Astrocyte (in vitro differentiated cells and primary cell): ENCODE results near the gene CD80. TPM values are rescaled to one million over a fixed set of nuclear protein-coding genes. Genes with fewer than 3 reads are reported as not detected.

Experiments used
- DNase-seq: peaks from one replicate; pipeline ENCODE4 v3.0.0-alpha.2; 2010; ENCODE audit warnings: low read depth
- FAIRE-seq: peaks from 2 replicates; lab custom pipeline; 2011; peaks lifted over from hg19 to GRCh38; lab: Jason Lieb, UNC
- H2AFZ ChIP-seq: 2 replicates; pipeline ENCODE4 v1.6.0; 2012; ENCODE audit warnings: low read depth, low read length, inconsistent platforms
- H3K27ac ChIP-seq: 2 replicates; pipeline ENCODE4 v1.5.1; 2011; ENCODE audit warnings: low read depth, low read length, inconsistent platforms
- H3K27me3 ChIP-seq: 2 replicates; pipeline ENCODE4 v1.6.0; 2011; ENCODE audit warnings: low read length, inconsistent platforms; ENCODE audit not compliant: insufficient read depth
- H3K36me3 ChIP-seq: 2 replicates; pipeline ENCODE4 v1.5.1; 2011; ENCODE audit warnings: low read length, inconsistent platforms; ENCODE audit not compliant: insufficient read depth
- H3K4me1 ChIP-seq: 2 replicates; pipeline ENCODE4 v1.5.1; 2011; ENCODE audit warnings: low read length, inconsistent platforms; ENCODE audit not compliant: insufficient read depth
- H3K4me2 ChIP-seq: 2 replicates; pipeline ENCODE4 v1.6.0; 2012; ENCODE audit warnings: low read length, inconsistent platforms
- H3K4me3 ChIP-seq: 2 replicates; pipeline ENCODE4 v1.5.1; 2011; ENCODE audit warnings: low read depth, mild to moderate bottlenecking, low read length, inconsistent platforms; ENCODE audit not compliant: insufficient read depth
- H3K79me2 ChIP-seq: 2 replicates; pipeline ENCODE4 v1.6.0; 2012; ENCODE audit warnings: mild to moderate bottlenecking, low read length, inconsistent platforms; ENCODE audit not compliant: insufficient read depth
- H3K9ac ChIP-seq: 2 replicates; pipeline ENCODE4 v1.6.0; 2012; ENCODE audit warnings: mild to moderate bottlenecking, low read length, inconsistent platforms
- H3K9me3 ChIP-seq: 2 replicates; pipeline ENCODE4 v1.5.1; 2012; ENCODE audit warnings: low read depth, mild to moderate bottlenecking, low read length, inconsistent platforms; ENCODE audit not compliant: insufficient read depth
- H4K20me1 ChIP-seq: 2 replicates; pipeline ENCODE4 v1.6.0; 2012; ENCODE audit warnings: low read length, inconsistent platforms; ENCODE audit not compliant: insufficient read depth
- H3K27ac Mint-ChIP-seq: one replicate; pipeline ENCODE4 v1.8.0; 2021; ENCODE audit warnings: mild to moderate bottlenecking, mixed read lengths; ENCODE audit not compliant: unreplicated experiment
- H3K27me3 Mint-ChIP-seq: one replicate; pipeline ENCODE4 v1.8.0; 2021; ENCODE audit warnings: low read depth, mixed read lengths; ENCODE audit not compliant: unreplicated experiment
- H3K36me3 Mint-ChIP-seq: one replicate; pipeline ENCODE4 v1.8.0; 2021; ENCODE audit warnings: low read depth, mixed read lengths; ENCODE audit not compliant: unreplicated experiment
- H3K4me1 Mint-ChIP-seq: one replicate; pipeline ENCODE4 v1.8.0; 2021; ENCODE audit warnings: low read depth, mixed read lengths; ENCODE audit not compliant: unreplicated experiment
- H3K4me3 Mint-ChIP-seq: one replicate; pipeline ENCODE4 v1.8.0; 2021; ENCODE audit warnings: mild to moderate bottlenecking, moderate library complexity, mixed read lengths; ENCODE audit not compliant: unreplicated experiment
- H3K9me3 Mint-ChIP-seq: one replicate; pipeline ENCODE4 v1.8.0; 2021; ENCODE audit warnings: mild to moderate bottlenecking, mixed read lengths; ENCODE audit not compliant: unreplicated experiment
- CTCF ChIP-seq: IDR thresholded peaks from 2 replicates; pipeline ENCODE4 v1.5.1; 2011; ENCODE audit warnings: low read depth, mild to moderate bottlenecking, inconsistent platforms, low read length, moderate library complexity; ENCODE audit not compliant: insufficient read depth
- EZH2 ChIP-seq: IDR thresholded peaks from 2 replicates; pipeline ENCODE4 v1.6.1; 2012; ENCODE audit warnings: mild to moderate bottlenecking, low read length, inconsistent platforms; ENCODE audit not compliant: insufficient read depth
- total RNA-seq: library from RNA; stranded (reverse); gene quantifications from 2 replicates; pipeline ENCODE4 v1.2.1, GENCODE V29; 2021

The CD80 gene
- total RNA-seq, 1 donor from 2014 or later: not detected

DNA sequence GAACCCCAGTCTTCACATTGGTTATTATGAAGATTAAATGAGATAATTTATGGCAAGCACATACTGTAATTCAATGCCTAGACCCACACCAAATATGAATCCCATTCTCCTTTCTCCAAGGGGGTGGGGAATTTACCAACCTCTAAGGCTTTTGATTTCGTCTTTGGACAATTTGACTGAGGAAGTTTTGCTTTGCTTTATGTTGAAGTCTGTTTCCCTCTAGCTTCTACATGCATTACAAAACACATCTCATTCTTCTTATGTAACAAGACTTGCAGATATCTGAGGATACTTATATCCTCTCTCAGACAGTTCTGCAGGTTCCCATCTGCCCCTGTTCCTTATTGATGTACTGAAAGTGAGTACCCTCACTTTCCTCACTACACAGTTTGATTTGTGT lies 12.2 kb downstream of the CD80 start:
- peaks cover 8% of the 10 kb centered on the region for H3K27me3 Mint-ChIP-seq
- Histone ChIP-seq H3K27ac (no peak overlapping the region), H2AFZ (no peak overlapping the region), H3K4me1 (no peaks in the 10 kb centered on the region), H3K27me3 (no peaks in the 10 kb centered on the region), H3K4me2 (no peak overlapping the region), H4K20me1 (no peaks in the 10 kb centered on the region), H3K79me2 (no peaks in the 10 kb centered on the region), H3K36me3 (no peaks in the 10 kb centered on the region), H3K9me3 (no peaks in the 10 kb centered on the region), H3K4me3 (no peak overlapping the region), H3K9ac (no peak overlapping the region)
- H3K9me3 Mint-ChIP-seq: peaks cover 7% of the 10 kb centered on the region
- no peak overlapping the region for H3K4me3 Mint-ChIP-seq
- no peaks in the 10 kb centered on the region for H3K36me3 Mint-ChIP-seq
- no peak for DNase-seq
- TF ChIP-seq CTCF (no peak), EZH2 (no peak)
- FAIRE-seq: no peak
- H3K4me1 Mint-ChIP-seq: no peaks in the 10 kb centered on the region
- no peak overlapping the region for H3K27ac Mint-ChIP-seq

DNA sequence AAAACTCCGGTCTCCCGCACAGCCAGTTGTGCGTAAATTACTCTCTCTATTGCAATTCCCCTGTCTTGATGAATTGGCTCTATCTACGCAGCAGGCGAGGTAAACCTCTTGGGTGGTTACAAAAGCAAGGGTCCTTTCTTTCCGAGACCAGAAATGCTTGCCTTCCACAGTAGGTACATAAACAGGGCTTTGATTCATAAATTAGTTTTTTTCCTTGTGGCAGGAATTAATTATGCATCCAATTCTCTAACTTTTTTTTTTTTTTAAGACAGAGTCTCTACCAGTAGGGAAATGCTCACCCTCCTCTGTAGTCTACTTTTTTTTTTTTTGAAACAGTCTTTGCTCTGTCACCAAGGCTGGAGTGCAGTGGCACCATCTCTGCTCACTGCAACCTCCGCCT lies 16.3 kb downstream of the CD80 start:
- H3K4me1 ChIP-seq: no peaks in the 10 kb centered on the region
- no peaks in the 10 kb centered on the region for H3K36me3 ChIP-seq
- no peak overlapping the region for H3K27ac Mint-ChIP-seq
- H3K4me2 ChIP-seq: no peak overlapping the region
- FAIRE-seq: no peak
- no peak for TF ChIP-seq EZH2
- no peak for TF ChIP-seq CTCF
- H3K27me3 Mint-ChIP-seq: peaks cover 5% of the 10 kb centered on the region
- peaks cover 3% of the 10 kb centered on the region for H3K9me3 Mint-ChIP-seq
- no peak overlapping the region for H2AFZ ChIP-seq
- DNase-seq: no peak
- no peak overlapping the region for H3K4me3 Mint-ChIP-seq
- H3K9me3 ChIP-seq: no peaks in the 10 kb centered on the region
- no peaks in the 10 kb centered on the region for H3K4me1 Mint-ChIP-seq
- no peak overlapping the region for H3K9ac ChIP-seq
- no peaks in the 10 kb centered on the region for H3K36me3 Mint-ChIP-seq
- no peaks in the 10 kb centered on the region for H4K20me1 ChIP-seq
- H3K4me3 ChIP-seq: no peak overlapping the region
- no peak overlapping the region for H3K27ac ChIP-seq
- no peaks in the 10 kb centered on the region for H3K79me2 ChIP-seq
- no peaks in the 10 kb centered on the region for H3K27me3 ChIP-seq

GRCh38 chr3:119542168-119542767 lies 17.1 kb downstream of the CD80 start:
- Histone ChIP-seq H3K79me2 (no peaks in the 10 kb centered on the region), H3K9ac (no peak overlapping the region), H4K20me1 (no peaks in the 10 kb centered on the region), H3K4me1 (no peaks in the 10 kb centered on the region), H3K27ac (no peak overlapping the region), H3K9me3 (no peaks in the 10 kb centered on the region), H3K4me2 (no peak overlapping the region), H3K36me3 (no peaks in the 10 kb centered on the region), H3K4me3 (no peak overlapping the region), H3K27me3 (no peaks in the 10 kb centered on the region), H2AFZ (no peak overlapping the region)
- H3K27me3 Mint-ChIP-seq: peaks cover 5% of the 10 kb centered on the region
- H3K9me3 Mint-ChIP-seq: peaks cover 3% of the 10 kb centered on the region
- no peak for FAIRE-seq
- no peak for DNase-seq
- TF ChIP-seq CTCF: no peak
- no peak for TF ChIP-seq EZH2
- no peaks in the 10 kb centered on the region for H3K4me1 Mint-ChIP-seq
- no peak overlapping the region for H3K27ac Mint-ChIP-seq
- H3K4me3 Mint-ChIP-seq: no peak overlapping the region
- no peaks in the 10 kb centered on the region for H3K36me3 Mint-ChIP-seq
